Right atrium auricular region (tissue), 2 donors: ENCODE measurements around the gene HSD17B11. TPM values are rescaled to one million over a fixed set of nuclear protein-coding genes. Genes with fewer than 3 reads are reported as not detected.
"Not testable (repeated sequence)": the region's sequence is repeated elsewhere in the genome, so short reads cannot be mapped to it uniquely, and the experiment has no call there.

Source experiments
- DNase-seq: peaks from one replicate; pipeline ENCODE4 v3.0.0-alpha.2; 2019; ENCODE audit warnings: low spot score
- H3K27ac ChIP-seq, 2 donors: fragments of 200-600 bp; sonication (generic); 1 replicate in 1 of 2; 2 replicates in 1 of 2; pipeline ENCODE4 v1.5.1; 2016 to 2019
- H3K27me3 ChIP-seq, 2 donors: fragments of 200-600 bp; sonication (generic); one replicate each; pipeline versions ENCODE4 v1.5.1 to v1.6.0; 2017 to 2019
- H3K36me3 ChIP-seq: fragments of 200-600 bp; sonication (generic); one replicate; pipeline ENCODE4 v1.5.1; 2016
- H3K4me1 ChIP-seq, 2 donors: fragments of 200-600 bp; sonication (generic); one replicate each; pipeline versions ENCODE4 v1.5.1 to v1.6.0; 2017 to 2019
- H3K4me3 ChIP-seq, 2 donors: fragments of 200-600 bp; sonication (generic); 1 replicate in 1 of 2; 2 replicates in 1 of 2; pipeline ENCODE4 v1.5.1; 2017 to 2019; ENCODE audit warnings: mild to moderate bottlenecking in 1 of 2, moderate library complexity in 1 of 2
- H3K9me3 ChIP-seq, 2 donors: fragments of 200-600 bp; sonication (generic); one replicate each; pipeline ENCODE4 v1.5.1; 2019
- total RNA-seq, 2 donors: library from RNA; depleted of rRNA; stranded (reverse); fragments of >200 nt; gene quantifications; one replicate each; pipeline ENCODE4 v1.1.0, GENCODE V29; 2016
- TF ChIP-seq, protein P1 (sequence below), 2 donors: fragments of 200-600 bp; sonication (generic); IDR thresholded peaks; one replicate each; pipeline ENCODE4 v1.5.1; 2019; ENCODE audit warnings: antibody characterized with exemption in 2 of 2

Gene HSD17B11
- total RNA-seq, 2 donors from 2014 or later, result 32.4 to 33.8 TPM

DNA sequence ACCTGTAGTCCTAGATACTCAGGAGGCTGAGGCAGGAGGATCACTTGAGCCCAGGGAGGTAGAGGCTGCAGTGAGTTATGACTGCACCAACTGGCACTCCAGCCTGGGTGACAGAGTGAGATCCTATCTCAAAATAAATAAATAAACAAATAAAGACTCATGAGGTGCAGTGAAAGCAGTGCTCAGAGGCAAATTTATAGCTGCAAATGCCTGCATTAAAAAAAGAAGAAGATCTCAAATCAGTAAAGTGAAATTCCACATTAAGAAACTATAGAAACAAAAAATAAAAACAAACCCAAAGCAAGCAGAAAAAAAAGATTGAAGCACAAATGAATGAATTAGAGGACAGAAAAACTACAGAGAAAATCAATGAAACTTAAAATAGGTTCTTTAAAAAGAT, 45.8 kb downstream of the HSD17B11 start:
- Histone ChIP-seq H3K4me3 (no peak overlapping the region), H3K4me1 (no peaks in the 10 kb centered on the region), H3K36me3 (peaks cover 9% of the 10 kb centered on the region), H3K9me3 (peaks cover 0 to 13% of the 10 kb centered on the region in 2 donors), H3K27me3 (no peaks in the 10 kb centered on the region), H3K27ac (no peak overlapping the region)
- no peak for DNase-seq
- TF ChIP-seq, protein P1, sequence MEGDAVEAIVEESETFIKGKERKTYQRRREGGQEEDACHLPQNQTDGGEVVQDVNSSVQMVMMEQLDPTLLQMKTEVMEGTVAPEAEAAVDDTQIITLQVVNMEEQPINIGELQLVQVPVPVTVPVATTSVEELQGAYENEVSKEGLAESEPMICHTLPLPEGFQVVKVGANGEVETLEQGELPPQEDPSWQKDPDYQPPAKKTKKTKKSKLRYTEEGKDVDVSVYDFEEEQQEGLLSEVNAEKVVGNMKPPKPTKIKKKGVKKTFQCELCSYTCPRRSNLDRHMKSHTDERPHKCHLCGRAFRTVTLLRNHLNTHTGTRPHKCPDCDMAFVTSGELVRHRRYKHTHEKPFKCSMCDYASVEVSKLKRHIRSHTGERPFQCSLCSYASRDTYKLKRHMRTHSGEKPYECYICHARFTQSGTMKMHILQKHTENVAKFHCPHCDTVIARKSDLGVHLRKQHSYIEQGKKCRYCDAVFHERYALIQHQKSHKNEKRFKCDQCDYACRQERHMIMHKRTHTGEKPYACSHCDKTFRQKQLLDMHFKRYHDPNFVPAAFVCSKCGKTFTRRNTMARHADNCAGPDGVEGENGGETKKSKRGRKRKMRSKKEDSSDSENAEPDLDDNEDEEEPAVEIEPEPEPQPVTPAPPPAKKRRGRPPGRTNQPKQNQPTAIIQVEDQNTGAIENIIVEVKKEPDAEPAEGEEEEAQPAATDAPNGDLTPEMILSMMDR (IDR thresholded peaks at IDR 0.05), result no peak

DNA sequence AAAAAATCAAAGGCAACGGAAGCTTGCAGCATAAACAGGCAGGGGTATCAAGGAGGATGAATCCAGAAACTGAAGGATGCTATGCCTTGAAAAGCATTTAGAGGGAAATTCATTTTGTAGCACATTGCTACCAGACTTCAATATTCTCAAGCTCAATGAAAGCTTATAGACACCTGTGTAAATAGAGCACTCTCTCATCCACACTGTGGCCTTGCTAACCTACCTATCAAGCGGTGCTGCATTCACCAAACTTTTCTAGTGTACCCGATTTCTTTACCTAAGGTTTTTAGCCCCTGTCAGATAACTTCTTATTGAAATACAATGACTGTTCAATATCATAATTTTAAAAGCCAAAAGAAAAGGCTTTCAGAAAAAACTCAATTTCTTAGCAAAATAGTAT, 48.1 kb downstream of the HSD17B11 start:
- Histone ChIP-seq H3K27ac (no peak overlapping the region), H3K36me3 (peaks cover 9% of the 10 kb centered on the region), H3K27me3 (no peaks in the 10 kb centered on the region), H3K4me3 (no peak overlapping the region), H3K4me1 (no peaks in the 10 kb centered on the region), H3K9me3 (peaks cover 0 to 13% of the 10 kb centered on the region in 2 donors)
- no peak for DNase-seq
- TF ChIP-seq, protein P1 (IDR thresholded peaks at IDR 0.05), result no peak

DNA sequence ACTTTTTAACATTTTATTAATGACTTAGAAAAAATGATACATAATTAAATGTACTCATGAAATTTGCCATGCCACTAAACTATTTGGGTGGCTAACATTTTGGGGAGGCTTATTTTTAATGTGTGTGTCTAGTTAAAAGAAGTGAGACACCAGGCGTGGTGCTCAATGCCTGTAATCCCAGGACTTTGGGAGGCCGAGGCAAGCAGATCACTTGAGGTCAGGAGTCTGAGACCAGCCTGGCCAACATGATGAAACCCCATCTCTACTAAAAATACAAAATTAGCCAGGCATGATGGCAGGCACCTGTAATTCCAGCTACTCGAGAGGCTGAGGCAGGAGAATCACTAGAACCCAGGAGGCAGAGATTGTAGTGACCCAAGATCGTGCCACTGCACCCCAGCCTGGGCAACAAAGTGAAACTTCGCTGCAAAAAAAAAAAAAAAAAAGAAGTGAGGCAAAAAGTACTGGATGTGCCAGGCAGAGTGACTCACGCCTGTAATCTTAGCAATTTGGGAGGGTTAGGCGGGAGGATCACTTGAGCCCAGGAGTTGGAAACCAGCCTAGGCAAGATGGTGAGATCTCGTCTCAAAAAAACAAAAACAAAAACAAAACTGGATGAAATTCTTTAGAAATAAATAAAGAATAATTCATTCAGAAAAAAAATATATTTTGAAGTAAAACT, 48.9 kb downstream of the HSD17B11 start:
- not testable (repeated sequence) for H3K4me1 ChIP-seq, H3K4me3 ChIP-seq, H3K27ac ChIP-seq, H3K36me3 ChIP-seq, H3K27me3 ChIP-seq, DNase-seq
- H3K9me3 ChIP-seq, result peaks cover 0 to 13% of the 10 kb centered on the region in 2 donors

DNA sequence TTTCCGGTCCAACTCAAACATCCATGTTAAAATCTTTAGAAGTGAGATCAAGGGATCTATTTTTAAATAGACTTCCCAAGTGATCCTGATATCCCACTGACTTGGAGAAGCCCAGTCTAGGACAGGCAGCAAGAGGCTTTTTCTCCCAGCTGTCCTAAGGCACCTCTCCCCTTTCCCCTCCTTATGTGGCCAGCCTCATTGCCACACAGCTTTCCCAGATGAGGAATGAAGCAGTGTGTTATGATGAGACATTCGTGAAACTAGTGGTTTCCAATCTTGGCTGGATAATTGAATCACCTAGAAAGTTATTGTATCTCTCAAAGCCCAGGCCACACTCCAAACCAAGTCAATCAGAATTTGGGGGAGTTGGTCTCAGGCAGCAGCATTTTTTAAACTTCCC, 51.5 kb downstream of the HSD17B11 start:
- no peaks in the 10 kb centered on the region for H3K4me1 ChIP-seq
- no peaks in the 10 kb centered on the region for H3K27me3 ChIP-seq
- no peak overlapping the region for H3K27ac ChIP-seq
- H3K36me3 ChIP-seq, result peaks cover 15% of the 10 kb centered on the region
- TF ChIP-seq, protein P1 (IDR thresholded peaks at IDR 0.05), result no peak
- peaks cover 0 to 6% of the 10 kb centered on the region in 2 donors for H3K9me3 ChIP-seq
- no peak for DNase-seq
- no peak overlapping the region for H3K4me3 ChIP-seq

DNA sequence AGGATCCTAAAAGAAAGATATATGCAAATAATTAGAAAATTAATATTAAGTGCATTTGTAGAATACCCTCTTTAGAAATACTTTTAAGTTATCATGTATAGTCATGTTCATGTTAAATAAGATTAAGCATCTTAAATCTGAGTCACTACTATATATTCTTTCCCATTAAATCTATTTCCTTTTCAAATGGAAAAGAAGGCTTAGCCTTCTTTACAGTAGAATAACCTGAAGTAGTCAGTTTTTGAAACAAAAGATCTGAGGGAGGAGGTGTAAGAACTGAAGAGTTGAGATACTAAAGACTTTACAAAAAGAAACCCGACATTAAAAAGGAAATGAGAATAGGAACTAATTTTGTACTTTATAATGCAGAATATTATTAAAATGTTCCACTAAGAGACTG, 53.6 kb downstream of the HSD17B11 start:
- H3K4me1 ChIP-seq, result no peaks in the 10 kb centered on the region
- H3K4me3 ChIP-seq, result no peak overlapping the region
- H3K27ac ChIP-seq, result no peak overlapping the region
- no peak for DNase-seq
- peaks cover 22% of the 10 kb centered on the region for H3K36me3 ChIP-seq
- H3K27me3 ChIP-seq, result no peaks in the 10 kb centered on the region
- TF ChIP-seq, protein P1 (IDR thresholded peaks at IDR 0.05), result no peak
- H3K9me3 ChIP-seq, result peaks cover 0 to 24% of the 10 kb centered on the region in 2 donors

DNA sequence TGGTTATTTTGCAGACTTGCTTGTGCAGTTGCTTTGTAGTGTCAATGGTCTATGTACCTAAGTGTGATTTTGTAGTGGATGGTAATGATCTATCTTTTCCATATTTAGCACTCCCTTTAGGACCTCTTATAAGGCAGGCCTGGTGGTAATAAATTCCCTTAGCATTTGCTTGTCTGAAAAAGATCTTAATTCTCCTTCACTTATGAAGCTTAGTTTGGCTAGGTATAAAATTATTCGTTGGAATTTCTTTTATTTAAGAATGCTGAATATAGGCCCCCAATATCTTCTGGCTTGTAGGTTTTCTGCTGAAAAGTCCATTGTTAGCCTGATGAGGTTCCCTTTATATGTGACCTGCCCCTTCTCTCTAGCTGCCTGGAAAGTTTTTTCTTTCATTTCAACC, 57.7 kb downstream of the HSD17B11 start:
- Histone ChIP-seq H3K4me1 (no peaks in the 10 kb centered on the region), H3K27ac (no peak overlapping the region), H3K27me3 (no peaks in the 10 kb centered on the region), H3K36me3 (peaks cover 19% of the 10 kb centered on the region), H3K4me3 (no peak overlapping the region), H3K9me3 (peaks cover 0 to 24% of the 10 kb centered on the region in 2 donors)
- TF ChIP-seq, protein P1 (IDR thresholded peaks at IDR 0.05), result no peak
- DNase-seq, result no peak
